K562 (cell line): ENCODE measurements around the gene MUCL3. TPM values are rescaled to one million over a fixed set of nuclear protein-coding genes. Genes with fewer than 3 reads are reported as not detected.

Source experiments
- ATAC-seq: fragments of 200-7000 bp; cut with Tn5 transposase; 3 replicates; pipeline ENCODE4 v1.9.1; 2020; ENCODE audit warnings: moderate library complexity
- BruUV-seq: library from RNA; stranded (reverse); fragments of 400-500 nt; replicated peaks from 2 replicates; lab custom pipeline; 2021; lab: Mats Ljungman, UMichigan
- CTCF ChIA-PET: fragments of 300-600 bp; formaldehyde crosslinking; extraction: SDS; loops from one replicate; lab custom pipeline; 2021; ENCODE audit warnings: low intra/inter-chr PET ratio; lab: Yijun Ruan, JAX
- POLR2A ChIA-PET: fragments of 300-600, 350-650 bp; sonication (Branson Sonifier 250); formaldehyde crosslinking; extraction: SDS; loops from one replicate; lab custom pipeline; 2021; ENCODE audit warnings: antibody characterized with exemption, inconsistent platforms; lab: Yijun Ruan, JAX
- DNase-seq, 4 experiments: peaks; one replicate each; pipeline versions ENCODE4 v3.0.0 to v3.0.0-alpha.2; 2011 to 2018; ENCODE audit warnings: low spot score in 3 of 4, mixed read lengths in 3 of 4; ENCODE audit errors: extremely low read depth in 1 of 4
- FAIRE-seq: peaks from 2 replicates; lab custom pipeline; 2011; peaks lifted over from hg19 to GRCh38; lab: Jason Lieb, UNC
- H2AFZ ChIP-seq: 2 replicates; pipeline ENCODE4 v1.6.0; 2011; ENCODE audit warnings: low read depth, low read length, control low read depth, inconsistent platforms
- H3K27ac ChIP-seq: fragments of 200-600 bp; 3 replicates; pipeline ENCODE4 v1.8.0; 2011; ENCODE audit warnings: low read depth, mild to moderate bottlenecking, control low read depth, inconsistent platforms, low read length, moderate library complexity, mixed read lengths; ENCODE audit errors: extremely low read depth
- H3K27me3 ChIP-seq, 2 experiments: fragments of 300-600 bp in 1 of 2; 2 replicates in 1 of 2; 3 replicates in 1 of 2; pipeline versions ENCODE4 v1.6.0 to v1.8.0; 2011; ENCODE audit warnings: inconsistent platforms in 2 of 2, low read length in 2 of 2, mild to moderate bottlenecking in 1 of 2, mixed read lengths in 1 of 2, moderate library complexity in 1 of 2; ENCODE audit not compliant: control insufficient read depth in 2 of 2, insufficient read depth in 2 of 2
- H3K36me3 ChIP-seq: fragments of 300-600 bp; 3 replicates; pipeline ENCODE4 v1.8.0; 2011; ENCODE audit warnings: mild to moderate bottlenecking, low read length, inconsistent platforms; ENCODE audit not compliant: control insufficient read depth, insufficient read depth
- H3K4me1 ChIP-seq, 2 experiments: fragments of 200-600 bp in 1 of 2; replicated peaks in 1 of 2; 2 replicates in 1 of 2; 3 replicates in 1 of 2; pipeline versions ENCODE4 v1.5.1 to v1.8.0; 2011; ENCODE audit warnings: inconsistent platforms in 2 of 2, low read length in 2 of 2, mild to moderate bottlenecking in 1 of 2, mixed read lengths in 1 of 2, moderate library complexity in 1 of 2; ENCODE audit not compliant: control insufficient read depth in 2 of 2, insufficient read depth in 2 of 2
- H3K4me2 ChIP-seq: 2 replicates; pipeline ENCODE4 v1.6.1; 2011; ENCODE audit warnings: low read length, control low read depth, inconsistent platforms, mixed read lengths; ENCODE audit not compliant: insufficient read depth
- H3K4me3 ChIP-seq: fragments of 200-600 bp; sonication (generic), shearing (Covaris generic); 2 replicates; pipeline ENCODE4 v1.5.1; 2016; ENCODE audit warnings: control low read depth, inconsistent platforms
- H3K79me2 ChIP-seq: fragments of 200-600 bp; 3 replicates; pipeline ENCODE4 v1.8.0; 2011; ENCODE audit warnings: low read length, inconsistent platforms; ENCODE audit not compliant: control insufficient read depth, insufficient read depth
- H3K9ac ChIP-seq, 2 experiments: 2 replicates each; pipeline versions ENCODE4 v1.6.0 to v1.6.1; 2011; ENCODE audit warnings: low read depth in 2 of 2, low read length in 2 of 2, control low read depth in 1 of 2, inconsistent platforms in 1 of 2, mild to moderate bottlenecking in 1 of 2, mixed read lengths in 1 of 2; ENCODE audit not compliant: insufficient read depth in 1 of 2
- H3K9me1 ChIP-seq: one replicate; pipeline ENCODE4 v1.6.0; 2011; ENCODE audit warnings: inconsistent platforms, mild to moderate bottlenecking, low read length, moderate library complexity; ENCODE audit not compliant: control insufficient read depth, insufficient read depth
- H3K9me3 ChIP-seq: replicated peaks from 2 replicates; pipeline ENCODE4 v1.5.1; 2011; ENCODE audit warnings: low read depth, low read length, inconsistent platforms; ENCODE audit not compliant: control insufficient read depth, insufficient read depth
- H4K20me1 ChIP-seq: replicated peaks from 2 replicates; pipeline ENCODE4 v1.6.1; 2011; ENCODE audit warnings: low read length, inconsistent platforms, mixed read lengths; ENCODE audit not compliant: control insufficient read depth, insufficient read depth
- DIDO1 ChIP-seq: fragments of 450-650 bp; IDR thresholded peaks from 2 replicates; pipeline ENCODE4 v1.6.1; 2016; ENCODE audit warnings: low read depth, missing biosample characterization, missing genetic modification characterization
- KLF10 ChIP-seq: fragments of 250-450 bp; sonication (Bioruptor Pico); IDR thresholded peaks from 2 replicates; pipeline ENCODE4 v1.6.1; 2021; ENCODE audit warnings: matching md5 sums
- L3MBTL2 ChIP-seq: fragments of 450-650 bp; IDR thresholded peaks from 2 replicates; pipeline ENCODE4 v1.6.1; 2016; ENCODE audit warnings: mild to moderate bottlenecking, moderate library complexity
- MAZ ChIP-seq, 2 experiments: fragments of 450-650 bp in 1 of 2; sonication (generic) in 1 of 2; formaldehyde crosslinking; IDR thresholded peaks in 1 of 2; conservative IDR thresholded peaks in 1 of 2; 2 replicates each; pipeline versions ENCODE4 v1.4.0 to v1.5.0; 2020; ENCODE audit warnings: mild to moderate bottlenecking in 1 of 2, missing genetic modification reagents in 1 of 2
- NEUROD1 ChIP-seq: fragments of 150-350 bp; IDR thresholded peaks from 2 replicates; pipeline ENCODE4 v1.6.1; 2014; ENCODE audit warnings: borderline replicate concordance, low read length, low read depth; ENCODE audit not compliant: partially characterized antibody
- POLR2AphosphoS5 ChIP-seq: IDR thresholded peaks from 2 replicates; pipeline ENCODE4 v1.6.1; 2011; ENCODE audit warnings: mild to moderate bottlenecking, low read depth, low read length, moderate library complexity; ENCODE audit not compliant: control insufficient read depth, insufficient read depth
- PURB ChIP-seq: sonication (generic); formaldehyde crosslinking; IDR thresholded peaks from 2 replicates; pipeline ENCODE4 v1.9.0; 2021; ENCODE audit warnings: low read depth, mild to moderate bottlenecking, missing genetic modification reagents
- SMARCE1 ChIP-seq: fragments of 450-650 bp; IDR thresholded peaks from 2 replicates; pipeline ENCODE4 v1.7.1; 2016; ENCODE audit warnings: mild to moderate bottlenecking
- SRF ChIP-seq, 2 experiments: fragments of 250-450, 450-650 bp in 1 of 2; sonication (Bioruptor Pico) in 1 of 2; sonication (generic) in 1 of 2; formaldehyde crosslinking; IDR thresholded peaks; 2 replicates each; pipeline versions ENCODE4 v1.5.0 to v1.5.1; 2020 to 2022; ENCODE audit warnings: mild to moderate bottlenecking in 1 of 2, missing genetic modification reagents in 1 of 2
- ZNF282 ChIP-seq: sonication (generic); formaldehyde crosslinking; IDR thresholded peaks from 2 replicates; pipeline ENCODE4 v1.8.1; 2023; ENCODE audit warnings: missing genetic modification reagents
- ZNF778 ChIP-seq: fragments of 450-650 bp; formaldehyde crosslinking; IDR thresholded peaks from 2 replicates; pipeline ENCODE4 v1.4.0; 2020; ENCODE audit warnings: mild to moderate bottlenecking, moderate library complexity
- WGBS: fragments of 100-300 bp; shearing (Covaris generic); methylation state at CpG from one replicate; pipeline ENCODE4 v1.1.6; 2016; ENCODE audit warnings: low coverage, mixed read lengths; ENCODE audit not compliant: insufficient coverage; ENCODE audit errors: missing lambda C conversion rate; 5-methylcytosine and 5-hydroxymethylcytosine counted together
- in situ Hi-C: fragments of 300-500 bp; cut with MboI; formaldehyde crosslinking; loops from 4 replicates; pipeline ENCODE4 v1.15.0; 2018; ENCODE audit warnings: inconsistent platforms, mixed read lengths
- intact Hi-C: fragments of 100-400 bp; cut with micrococcal nuclease; formaldehyde crosslinking; loops from 2 replicates; pipeline ENCODE4 v1.14.2; 2022
- polyA plus RNA-seq, 8 experiments: library from polyadenylated mRNA; depleted of rRNA in 4 of 8; stranded (reverse) in 5 of 8; unstranded in 3 of 8; fragments of >200 nt; fragmentation: Nextera tagmentation in 2 of 8; fragmentation: Illumina TruSeq in 1 of 8; extraction: Ambion mirVana in 2 of 8; extraction: Trizol in 1 of 8; gene quantifications; 2 replicates each; pipeline versions ENCODE4 v1.2.1 to v1.2.3, GENCODE V29; 2011 to 2014; ENCODE audit warnings: inconsistent platforms in 1 of 8, missing spikeins in 1 of 8
- total RNA-seq, 7 experiments: library from RNA; depleted of rRNA in 6 of 7; stranded (reverse); fragments of >200 nt in 6 of 7; fragmentation: Illumina TruSeq in 2 of 7; extraction: Trizol in 2 of 7; gene quantifications; 2 replicates each; pipeline versions ENCODE4 v1.2.1 to v1.2.3, GENCODE V29; 2011 to 2021; ENCODE audit warnings: low replicate concordance in 1 of 7
- TF ChIP-seq, protein P1 (sequence below): fragments of 150-350 bp; IDR thresholded peaks from 2 replicates; pipeline ENCODE4 v1.6.1; 2014; ENCODE audit warnings: low read depth, mild to moderate bottlenecking, low read length, borderline replicate concordance
- TF ChIP-seq, protein P2 (sequence below): IDR thresholded peaks from 2 replicates; pipeline ENCODE4 v1.6.1; 2016; ENCODE audit warnings: missing genetic modification characterization, missing compliant biosample characterization
- TF ChIP-seq, protein P3 (sequence below): sonication (generic); formaldehyde crosslinking; IDR thresholded peaks from 2 replicates; pipeline ENCODE4 v1.4.0; 2020; ENCODE audit warnings: mild to moderate bottlenecking, missing genetic modification reagents
- TF ChIP-seq, protein P4 (sequence below): sonication (generic); formaldehyde crosslinking; IDR thresholded peaks from 2 replicates; pipeline ENCODE4 v1.8.0; 2023; ENCODE audit warnings: mild to moderate bottlenecking, missing genetic modification reagents

Gene MUCL3
- total and polyA plus RNA-seq, 9 of the 15 experiments (the other 6 are each of a cell fraction or from before 2014, with no cell fraction given), result 0.07 TPM; not detected in 8

DNA sequence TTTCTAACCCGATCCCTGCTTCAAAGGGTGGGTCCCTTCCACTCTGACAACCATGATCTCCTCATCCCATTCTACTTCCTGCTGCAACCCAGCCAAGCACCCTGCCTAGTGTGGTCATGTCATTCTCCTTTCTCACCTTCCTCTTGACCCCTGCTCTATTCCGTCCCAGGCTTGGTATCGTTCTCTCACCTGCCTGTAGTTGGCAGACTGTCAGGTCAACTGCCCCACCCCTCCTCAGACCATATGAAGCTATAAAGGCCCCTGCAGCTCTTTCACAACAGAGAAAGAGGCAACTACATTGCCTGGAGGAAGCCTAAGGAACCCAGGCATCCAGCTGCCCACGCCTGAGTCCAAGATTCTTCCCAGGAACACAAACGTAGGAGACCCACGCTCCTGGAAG is 42.7 kb downstream of the MUCL3 start, which contains the start of gene MUC21:
MUC21 (plus strand) TSS at position 280 of the 400 bp plus-strand sequence. CDS start 241 bp downstream, outside the sequence.
- FAIRE-seq, result no peak
- in situ Hi-C loops (no loop called here), intact Hi-C loops (no loop called here)
- H3K36me3 ChIP-seq, result no peaks in the 10 kb centered on the region
- H3K9me3 ChIP-seq, result no peaks in the 10 kb centered on the region
- H3K27me3 ChIP-seq, result peaks cover 28 to 45% of the 10 kb centered on the region in 2 experiments
- WGBS, result under 1% methylated on average over 6 of the region's 6 CpGs
- ChIA-PET CTCF (no interaction called here), POLR2A (interaction anchor here (0.9 kb wide), 1 partner anchor 368 kb away, joined by 4 read pairs; no protein-coding TSS in a partner anchor)
- no peaks in the 10 kb centered on the region for H4K20me1 ChIP-seq
- peaks cover 0 to 2% of the 10 kb centered on the region in 2 experiments; a peak in 2 of 5 replicates for H3K4me1 ChIP-seq
- H3K4me3 ChIP-seq, result no peak within 1 kb of the TSS
- no peak within 1 kb of the TSS for H2AFZ ChIP-seq
- no peak within 1 kb of the TSS for H3K27ac ChIP-seq
- no peak for DNase-seq
- no peak within 1 kb of the TSS for H3K4me2 ChIP-seq
- H3K9ac ChIP-seq, result no peak within 1 kb of the TSS
- no peak for ATAC-seq
- no TSS peak for BruUV-seq
- no peaks in the 10 kb centered on the region for H3K9me1 ChIP-seq
- no peaks in the 10 kb centered on the region for H3K79me2 ChIP-seq
- TF ChIP-seq, protein P1, sequence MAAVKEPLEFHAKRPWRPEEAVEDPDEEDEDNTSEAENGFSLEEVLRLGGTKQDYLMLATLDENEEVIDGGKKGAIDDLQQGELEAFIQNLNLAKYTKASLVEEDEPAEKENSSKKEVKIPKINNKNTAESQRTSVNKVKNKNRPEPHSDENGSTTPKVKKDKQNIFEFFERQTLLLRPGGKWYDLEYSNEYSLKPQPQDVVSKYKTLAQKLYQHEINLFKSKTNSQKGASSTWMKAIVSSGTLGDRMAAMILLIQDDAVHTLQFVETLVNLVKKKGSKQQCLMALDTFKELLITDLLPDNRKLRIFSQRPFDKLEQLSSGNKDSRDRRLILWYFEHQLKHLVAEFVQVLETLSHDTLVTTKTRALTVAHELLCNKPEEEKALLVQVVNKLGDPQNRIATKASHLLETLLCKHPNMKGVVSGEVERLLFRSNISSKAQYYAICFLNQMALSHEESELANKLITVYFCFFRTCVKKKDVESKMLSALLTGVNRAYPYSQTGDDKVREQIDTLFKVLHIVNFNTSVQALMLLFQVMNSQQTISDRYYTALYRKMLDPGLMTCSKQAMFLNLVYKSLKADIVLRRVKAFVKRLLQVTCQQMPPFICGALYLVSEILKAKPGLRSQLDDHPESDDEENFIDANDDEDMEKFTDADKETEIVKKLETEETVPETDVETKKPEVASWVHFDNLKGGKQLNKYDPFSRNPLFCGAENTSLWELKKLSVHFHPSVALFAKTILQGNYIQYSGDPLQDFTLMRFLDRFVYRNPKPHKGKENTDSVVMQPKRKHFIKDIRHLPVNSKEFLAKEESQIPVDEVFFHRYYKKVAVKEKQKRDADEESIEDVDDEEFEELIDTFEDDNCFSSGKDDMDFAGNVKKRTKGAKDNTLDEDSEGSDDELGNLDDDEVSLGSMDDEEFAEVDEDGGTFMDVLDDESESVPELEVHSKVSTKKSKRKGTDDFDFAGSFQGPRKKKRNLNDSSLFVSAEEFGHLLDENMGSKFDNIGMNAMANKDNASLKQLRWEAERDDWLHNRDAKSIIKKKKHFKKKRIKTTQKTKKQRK, result no peak
- TF ChIP-seq, protein P2, sequence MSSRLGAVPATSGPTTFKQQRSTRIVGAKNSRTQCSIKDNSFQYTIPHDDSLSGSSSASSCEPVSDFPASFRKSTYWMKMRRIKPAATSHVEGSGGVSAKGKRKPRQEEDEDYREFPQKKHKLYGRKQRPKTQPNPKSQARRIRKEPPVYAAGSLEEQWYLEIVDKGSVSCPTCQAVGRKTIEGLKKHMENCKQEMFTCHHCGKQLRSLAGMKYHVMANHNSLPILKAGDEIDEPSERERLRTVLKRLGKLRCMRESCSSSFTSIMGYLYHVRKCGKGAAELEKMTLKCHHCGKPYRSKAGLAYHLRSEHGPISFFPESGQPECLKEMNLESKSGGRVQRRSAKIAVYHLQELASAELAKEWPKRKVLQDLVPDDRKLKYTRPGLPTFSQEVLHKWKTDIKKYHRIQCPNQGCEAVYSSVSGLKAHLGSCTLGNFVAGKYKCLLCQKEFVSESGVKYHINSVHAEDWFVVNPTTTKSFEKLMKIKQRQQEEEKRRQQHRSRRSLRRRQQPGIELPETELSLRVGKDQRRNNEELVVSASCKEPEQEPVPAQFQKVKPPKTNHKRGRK (tag), result no peak
- TF ChIP-seq SRF (CRISPR knock-in tag; IDR thresholded peaks at IDR 0.05) (no peak), SMARCE1 (no peak), KLF10 (CRISPR knock-in tag) (no peak), NEUROD1 (no peak), POLR2AphosphoS5 (no peak), ZNF778 (CRISPR knock-in tag) (no peak), PURB (CRISPR knock-in tag) (no peak), DIDO1 (tag) (no peak), MAZ (CRISPR knock-in tag; conservative IDR thresholded peaks at IDR 0.05 in 1 of 2, IDR thresholded peaks at IDR 0.05 in 1 of 2) (no peak), L3MBTL2 (no peak), ZNF282 (CRISPR knock-in tag) (no peak)
- TF ChIP-seq, protein P3, sequence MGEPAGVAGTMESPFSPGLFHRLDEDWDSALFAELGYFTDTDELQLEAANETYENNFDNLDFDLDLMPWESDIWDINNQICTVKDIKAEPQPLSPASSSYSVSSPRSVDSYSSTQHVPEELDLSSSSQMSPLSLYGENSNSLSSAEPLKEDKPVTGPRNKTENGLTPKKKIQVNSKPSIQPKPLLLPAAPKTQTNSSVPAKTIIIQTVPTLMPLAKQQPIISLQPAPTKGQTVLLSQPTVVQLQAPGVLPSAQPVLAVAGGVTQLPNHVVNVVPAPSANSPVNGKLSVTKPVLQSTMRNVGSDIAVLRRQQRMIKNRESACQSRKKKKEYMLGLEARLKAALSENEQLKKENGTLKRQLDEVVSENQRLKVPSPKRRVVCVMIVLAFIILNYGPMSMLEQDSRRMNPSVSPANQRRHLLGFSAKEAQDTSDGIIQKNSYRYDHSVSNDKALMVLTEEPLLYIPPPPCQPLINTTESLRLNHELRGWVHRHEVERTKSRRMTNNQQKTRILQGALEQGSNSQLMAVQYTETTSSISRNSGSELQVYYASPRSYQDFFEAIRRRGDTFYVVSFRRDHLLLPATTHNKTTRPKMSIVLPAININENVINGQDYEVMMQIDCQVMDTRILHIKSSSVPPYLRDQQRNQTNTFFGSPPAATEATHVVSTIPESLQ (CRISPR knock-in tag), result no peak
- TF ChIP-seq, protein P4, sequence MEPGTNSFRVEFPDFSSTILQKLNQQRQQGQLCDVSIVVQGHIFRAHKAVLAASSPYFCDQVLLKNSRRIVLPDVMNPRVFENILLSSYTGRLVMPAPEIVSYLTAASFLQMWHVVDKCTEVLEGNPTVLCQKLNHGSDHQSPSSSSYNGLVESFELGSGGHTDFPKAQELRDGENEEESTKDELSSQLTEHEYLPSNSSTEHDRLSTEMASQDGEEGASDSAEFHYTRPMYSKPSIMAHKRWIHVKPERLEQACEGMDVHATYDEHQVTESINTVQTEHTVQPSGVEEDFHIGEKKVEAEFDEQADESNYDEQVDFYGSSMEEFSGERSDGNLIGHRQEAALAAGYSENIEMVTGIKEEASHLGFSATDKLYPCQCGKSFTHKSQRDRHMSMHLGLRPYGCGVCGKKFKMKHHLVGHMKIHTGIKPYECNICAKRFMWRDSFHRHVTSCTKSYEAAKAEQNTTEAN (CRISPR knock-in tag), result no peak
